Common myeloid progenitor, CD34-positive (primary cell): ENCODE data around the gene SCNN1B.
"Not testable (repeated sequence)": the region's sequence is repeated elsewhere in the genome, so short reads cannot be mapped to it uniquely, and the experiment has no call there.

ENCODE experiments used
- CTCF ChIA-PET: fragments of 350-600 bp; sonication (Branson Sonifier 250); formaldehyde crosslinking; loops from one replicate; lab custom pipeline; 2021; ENCODE audit warnings: antibody characterized with exemption; lab: Charles Lee
- POLR2A ChIA-PET: fragments of 350-600 bp; sonication (Branson Sonifier 250); formaldehyde crosslinking; loops from one replicate; lab custom pipeline; 2021; ENCODE audit warnings: antibody characterized with exemption; lab: Charles Lee
- DNase-seq, 3 donors: peaks; one replicate each; pipeline versions ENCODE4 v3.0.0 to v3.0.0-alpha.2; 2013
- H3K27ac ChIP-seq, 2 experiments: 1 replicate in 1 of 2; 2 replicates in 1 of 2; pipeline ENCODE4 v1.7.0; 2013; ENCODE audit warnings: inconsistent platforms in 2 of 2, low read length in 2 of 2, mild to moderate bottlenecking in 2 of 2, low read depth in 1 of 2, moderate library complexity in 1 of 2; ENCODE audit not compliant: severe bottlenecking in 2 of 2, insufficient read depth in 1 of 2, poor library complexity in 1 of 2
- H3K27me3 ChIP-seq, 5 experiments: replicated peaks in 2 of 5; 1 replicate in 3 of 5; 2 replicates in 2 of 5; pipeline versions ENCODE4 v1.6.1 to v1.7.0; 2013; ENCODE audit warnings: low read length in 4 of 5, mild to moderate bottlenecking in 2 of 5, moderate library complexity in 2 of 5, inconsistent platforms in 1 of 5; ENCODE audit not compliant: insufficient read depth in 5 of 5, control insufficient read depth in 4 of 5
- H3K36me3 ChIP-seq, 4 experiments: 1 replicate in 2 of 4; 2 replicates in 2 of 4; pipeline versions ENCODE4 v1.6.1 to v1.7.0; 2013; ENCODE audit warnings: low read length in 3 of 4, control low read depth in 1 of 4, mild to moderate bottlenecking in 1 of 4; ENCODE audit not compliant: control insufficient read depth in 4 of 4, insufficient read depth in 4 of 4
- H3K4me1 ChIP-seq, 4 experiments: 1 replicate in 3 of 4; 2 replicates in 1 of 4; pipeline versions ENCODE4 v1.6.1 to v1.7.1; 2013; ENCODE audit warnings: low read length in 3 of 4, mild to moderate bottlenecking in 3 of 4, control low read depth in 1 of 4, inconsistent platforms in 1 of 4, moderate library complexity in 1 of 4; ENCODE audit not compliant: control insufficient read depth in 4 of 4, insufficient read depth in 4 of 4; ENCODE audit errors: control extremely low read depth in 1 of 4
- H3K4me3 ChIP-seq, 7 experiments: 1 replicate in 4 of 7; 2 replicates in 3 of 7; pipeline versions ENCODE4 v1.5.1 to v1.7.0; 2013; ENCODE audit warnings: mild to moderate bottlenecking in 7 of 7, low read length in 6 of 7, moderate library complexity in 6 of 7, inconsistent platforms in 2 of 7, low read depth in 2 of 7, control low read depth in 1 of 7; ENCODE audit not compliant: insufficient read depth in 4 of 7, control insufficient read depth in 1 of 7; ENCODE audit errors: extremely low read depth in 1 of 7
- H3K9me3 ChIP-seq, 5 experiments: 1 replicate in 4 of 5; 2 replicates in 1 of 5; pipeline versions ENCODE4 v1.6.1 to v1.7.1; 2013; ENCODE audit warnings: low read length in 4 of 5, mild to moderate bottlenecking in 2 of 5, inconsistent platforms in 1 of 5, low read depth in 1 of 5, moderate library complexity in 1 of 5; ENCODE audit not compliant: control insufficient read depth in 4 of 5, insufficient read depth in 2 of 5; ENCODE audit errors: control extremely low read depth in 1 of 5
- WGBS: methylation state at CpG from one replicate; pipeline ENCODE4 v1.1.5; 2013; ENCODE audit not compliant: insufficient coverage; 5-methylcytosine and 5-hydroxymethylcytosine counted together

Gene SCNN1B

DNA sequence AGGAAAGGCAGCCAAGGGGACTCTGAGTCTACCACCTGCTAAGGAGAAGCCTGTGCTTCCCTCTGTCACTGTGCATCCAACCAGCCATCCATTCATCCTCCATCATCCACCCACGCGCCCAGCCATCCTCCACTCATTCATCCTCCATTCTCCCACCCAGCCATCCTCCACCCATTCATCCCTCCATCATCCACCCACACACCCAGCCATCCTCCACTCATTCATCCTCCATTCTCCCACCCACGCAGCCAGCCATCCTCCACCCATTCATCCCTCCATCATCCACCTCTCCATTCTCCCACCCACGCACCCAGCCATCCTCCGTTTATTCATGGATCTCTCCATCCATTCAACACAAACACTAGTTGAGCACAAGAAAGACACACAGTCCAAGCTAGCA is 76.8 kb downstream of the SCNN1B start:
- ChIA-PET POLR2A (no interaction called here), CTCF (no interaction called here)
- Histone ChIP-seq H3K4me1 (no peaks in the 10 kb centered on the region), H3K9me3 (no peaks in the 10 kb centered on the region), H3K27ac (no peak overlapping the region), H3K27me3 (no peaks in the 10 kb centered on the region), H3K4me3 (no peak overlapping the region), H3K36me3 (no peaks in the 10 kb centered on the region)
- 87% methylated on average over 3 of the region's 5 CpGs for WGBS
- DNase-seq = no peak

DNA sequence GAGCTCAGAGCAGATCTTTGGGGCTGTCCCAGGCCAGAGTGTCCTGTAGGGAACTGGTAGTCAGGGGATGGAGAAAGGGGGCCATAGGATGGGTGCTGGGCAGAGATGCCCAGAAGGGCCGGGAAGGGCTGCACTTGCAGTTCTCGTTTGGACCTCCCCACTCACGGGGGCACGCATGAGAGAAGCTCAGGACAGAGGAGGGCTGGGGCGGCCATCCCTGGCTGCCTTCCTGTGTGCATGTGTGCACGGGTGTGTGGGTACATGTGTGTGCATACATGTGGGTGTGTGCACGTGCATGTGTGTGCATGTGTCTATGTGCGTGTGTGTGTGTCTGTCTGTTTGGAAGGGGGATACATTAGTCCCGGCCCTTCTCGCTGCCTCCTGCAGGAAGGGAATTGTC is 77.6 kb downstream of the SCNN1B start:
- Histone ChIP-seq H3K27me3 (no peaks in the 10 kb centered on the region), H3K27ac (no peak overlapping the region), H3K4me1 (no peaks in the 10 kb centered on the region), H3K4me3 (no peak overlapping the region), H3K9me3 (no peaks in the 10 kb centered on the region), H3K36me3 (no peaks in the 10 kb centered on the region)
- no peak for DNase-seq
- POLR2A ChIA-PET = no interaction called here
- CTCF ChIA-PET = no interaction called here
- 83% methylated on average over 6 of the region's 10 CpGs for WGBS

DNA sequence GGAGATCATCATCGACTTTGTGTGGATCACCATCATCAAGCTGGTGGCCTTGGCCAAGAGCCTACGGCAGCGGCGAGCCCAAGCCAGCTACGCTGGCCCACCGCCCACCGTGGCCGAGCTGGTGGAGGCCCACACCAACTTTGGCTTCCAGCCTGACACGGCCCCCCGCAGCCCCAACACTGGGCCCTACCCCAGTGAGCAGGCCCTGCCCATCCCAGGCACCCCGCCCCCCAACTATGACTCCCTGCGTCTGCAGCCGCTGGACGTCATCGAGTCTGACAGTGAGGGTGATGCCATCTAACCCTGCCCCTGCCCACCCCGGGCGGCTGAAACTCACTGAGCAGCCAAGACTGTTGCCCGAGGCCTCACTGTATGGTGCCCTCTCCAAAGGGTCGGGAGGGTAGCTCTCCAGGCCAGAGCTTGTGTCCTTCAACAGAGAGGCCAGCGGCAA is 78.4 kb downstream of the SCNN1B start:
- WGBS = 93% methylated on average over 20 of the region's 20 CpGs
- Histone ChIP-seq H3K4me1 (no peaks in the 10 kb centered on the region), H3K36me3 (no peaks in the 10 kb centered on the region), H3K9me3 (no peaks in the 10 kb centered on the region), H3K27ac (no peak overlapping the region), H3K4me3 (no peak overlapping the region), H3K27me3 (no peaks in the 10 kb centered on the region)
- DNase-seq = no peak
- CTCF ChIA-PET = no interaction called here
- POLR2A ChIA-PET = no interaction called here

DNA sequence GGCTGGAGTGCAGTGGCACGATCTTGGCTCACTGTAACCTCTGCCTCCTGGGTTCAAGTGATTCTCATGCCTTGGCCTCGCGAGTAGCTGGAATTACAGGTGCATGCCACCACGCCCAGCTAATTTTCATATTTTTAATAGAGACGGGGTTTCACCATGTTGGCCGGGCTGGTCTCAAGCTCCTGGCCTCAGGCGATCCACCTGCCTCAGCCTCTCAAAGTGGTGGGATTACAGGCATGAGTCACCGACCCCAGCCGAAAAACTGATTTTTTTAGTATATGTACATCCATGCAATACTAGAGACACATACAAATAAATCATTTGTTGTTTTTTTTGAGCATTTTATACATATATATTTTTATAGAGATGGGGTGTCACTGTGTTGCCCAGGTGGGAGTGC is 79.6 kb downstream of the SCNN1B start:
- 94% methylated on average over 7 of the region's 9 CpGs for WGBS
- CTCF ChIA-PET = interaction anchor here (1.4 kb wide), 1 partner anchor 54 kb away, joined by 3 read pairs; no protein-coding TSS in a partner anchor
- H3K36me3 ChIP-seq, DNase-seq, H3K27me3 ChIP-seq, H3K9me3 ChIP-seq, H3K4me3 ChIP-seq, H3K27ac ChIP-seq, H3K4me1 ChIP-seq, POLR2A ChIA-PET: not testable (repeated sequence)

DNA sequence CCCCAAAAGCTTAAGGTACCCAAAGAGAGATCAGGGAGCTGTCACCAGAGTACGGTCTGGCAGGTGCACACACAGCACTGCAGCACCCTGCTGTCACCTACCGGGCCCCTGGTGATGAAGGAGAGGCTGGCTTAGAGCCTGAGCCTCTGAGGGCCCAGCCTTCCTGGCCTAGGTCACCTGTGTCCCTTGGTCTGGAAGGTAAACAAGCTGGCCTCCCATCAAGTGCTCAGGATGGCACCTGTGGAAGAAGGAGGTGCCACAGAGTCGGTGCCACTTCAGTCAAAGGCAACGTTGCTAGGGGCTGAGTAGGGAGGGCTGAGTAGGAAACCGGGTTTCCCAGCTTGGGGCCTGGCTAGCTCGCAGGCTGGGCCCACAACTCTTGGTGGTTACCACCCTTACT is 80.2 kb downstream of the SCNN1B start:
- H3K27ac ChIP-seq = no peak overlapping the region
- DNase-seq = no peak
- H3K4me3 ChIP-seq = no peak overlapping the region
- H3K36me3 ChIP-seq = no peaks in the 10 kb centered on the region
- H3K9me3 ChIP-seq = no peaks in the 10 kb centered on the region
- WGBS = 88% methylated on average over 5 of the region's 6 CpGs
- ChIA-PET POLR2A (no interaction called here), CTCF (interaction anchor here (1.4 kb wide), 1 partner anchor 53 kb away, joined by 3 read pairs; no protein-coding TSS in a partner anchor)
- no peaks in the 10 kb centered on the region for H3K4me1 ChIP-seq
- H3K27me3 ChIP-seq = no peaks in the 10 kb centered on the region

DNA sequence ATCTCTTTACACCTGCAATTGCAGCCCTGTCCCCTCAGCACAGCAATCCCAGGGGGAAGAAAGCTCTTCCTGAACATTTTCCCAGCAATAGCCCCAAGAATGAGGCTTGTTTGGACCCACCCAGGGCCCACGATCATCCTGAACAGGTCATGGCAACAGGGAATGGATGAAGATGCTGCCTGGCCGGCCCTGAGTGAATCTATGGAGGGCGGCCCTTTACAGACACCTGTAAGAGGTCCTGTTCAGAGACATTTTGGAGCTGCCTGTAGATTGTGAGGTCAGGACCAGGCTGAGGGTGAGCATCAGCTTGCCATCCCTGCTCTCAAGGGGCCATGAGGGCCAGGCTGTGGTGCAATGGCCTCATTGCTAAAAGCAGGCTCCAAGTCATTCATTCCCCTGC is 81.8 kb downstream of the SCNN1B start:
- Histone ChIP-seq H3K4me3 (no peak overlapping the region), H3K27ac (no peak overlapping the region), H3K27me3 (no peaks in the 10 kb centered on the region), H3K9me3 (no peaks in the 10 kb centered on the region), H3K36me3 (peaks cover 0 to 4% (median 2%) of the 10 kb centered on the region in 4 experiments), H3K4me1 (no peaks in the 10 kb centered on the region)
- 100% methylated on average over 3 of the region's 3 CpGs for WGBS
- CTCF ChIA-PET = no interaction called here
- DNase-seq = no peak
- POLR2A ChIA-PET = no interaction called here

DNA sequence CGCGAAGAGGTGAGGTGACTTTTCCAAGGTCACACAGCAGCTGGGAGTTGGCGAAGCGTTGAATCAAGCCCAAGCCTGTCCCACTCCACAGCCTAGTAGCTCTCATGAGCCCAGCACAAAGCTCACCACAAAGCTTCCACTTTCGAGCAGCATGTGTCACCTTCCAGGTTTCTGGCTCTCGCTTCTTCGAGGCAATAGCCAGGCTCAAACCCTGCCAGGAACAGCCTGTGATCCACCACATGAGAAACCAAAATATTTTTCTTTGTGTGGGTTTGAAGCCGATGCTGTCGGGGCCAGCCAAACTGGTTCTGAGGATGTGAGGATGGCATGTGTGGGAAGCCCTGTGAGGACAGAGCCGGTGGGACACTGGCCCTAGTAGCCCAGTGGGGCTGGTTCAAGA is 82.8 kb downstream of the SCNN1B start:
- H3K9me3 ChIP-seq = no peaks in the 10 kb centered on the region
- WGBS = 98% methylated on average over 7 of the region's 10 CpGs
- POLR2A ChIA-PET = no interaction called here
- H3K36me3 ChIP-seq = peaks cover 0 to 13% (median 6%) of the 10 kb centered on the region in 4 experiments
- no peak overlapping the region for H3K4me3 ChIP-seq
- no peaks in the 10 kb centered on the region for H3K27me3 ChIP-seq
- CTCF ChIA-PET = no interaction called here
- no peak for DNase-seq
- no peak overlapping the region for H3K27ac ChIP-seq
- H3K4me1 ChIP-seq = no peaks in the 10 kb centered on the region
